Astrocyte (in vitro differentiated cells and primary cell): ENCODE results near the gene BAHCC1. TPM values are rescaled to one million over a fixed set of nuclear protein-coding genes. Genes with fewer than 3 reads are reported as not detected.
A peak's percentile ranks its signal among the peaks of the same experiment; 100 is the strongest.

Experiments
- DNase-seq: peaks from one replicate; pipeline ENCODE4 v3.0.0-alpha.2; 2010; ENCODE audit warnings: low read depth
- FAIRE-seq: peaks from 2 replicates; lab custom pipeline; 2011; peaks lifted over from hg19 to GRCh38; lab: Jason Lieb, UNC
- H2AFZ ChIP-seq: 2 replicates; pipeline ENCODE4 v1.6.0; 2012; ENCODE audit warnings: low read depth, low read length, inconsistent platforms
- H3K27ac ChIP-seq: 2 replicates; pipeline ENCODE4 v1.5.1; 2011; ENCODE audit warnings: low read depth, low read length, inconsistent platforms
- H3K27me3 ChIP-seq: 2 replicates; pipeline ENCODE4 v1.6.0; 2011; ENCODE audit warnings: low read length, inconsistent platforms; ENCODE audit not compliant: insufficient read depth
- H3K36me3 ChIP-seq: 2 replicates; pipeline ENCODE4 v1.5.1; 2011; ENCODE audit warnings: low read length, inconsistent platforms; ENCODE audit not compliant: insufficient read depth
- H3K4me1 ChIP-seq: 2 replicates; pipeline ENCODE4 v1.5.1; 2011; ENCODE audit warnings: low read length, inconsistent platforms; ENCODE audit not compliant: insufficient read depth
- H3K4me2 ChIP-seq: 2 replicates; pipeline ENCODE4 v1.6.0; 2012; ENCODE audit warnings: low read length, inconsistent platforms
- H3K4me3 ChIP-seq: 2 replicates; pipeline ENCODE4 v1.5.1; 2011; ENCODE audit warnings: low read depth, mild to moderate bottlenecking, low read length, inconsistent platforms; ENCODE audit not compliant: insufficient read depth
- H3K79me2 ChIP-seq: 2 replicates; pipeline ENCODE4 v1.6.0; 2012; ENCODE audit warnings: mild to moderate bottlenecking, low read length, inconsistent platforms; ENCODE audit not compliant: insufficient read depth
- H3K9ac ChIP-seq: 2 replicates; pipeline ENCODE4 v1.6.0; 2012; ENCODE audit warnings: mild to moderate bottlenecking, low read length, inconsistent platforms
- H3K9me3 ChIP-seq: 2 replicates; pipeline ENCODE4 v1.5.1; 2012; ENCODE audit warnings: low read depth, mild to moderate bottlenecking, low read length, inconsistent platforms; ENCODE audit not compliant: insufficient read depth
- H4K20me1 ChIP-seq: 2 replicates; pipeline ENCODE4 v1.6.0; 2012; ENCODE audit warnings: low read length, inconsistent platforms; ENCODE audit not compliant: insufficient read depth
- H3K27ac Mint-ChIP-seq: one replicate; pipeline ENCODE4 v1.8.0; 2021; ENCODE audit warnings: mild to moderate bottlenecking, mixed read lengths; ENCODE audit not compliant: unreplicated experiment
- H3K27me3 Mint-ChIP-seq: one replicate; pipeline ENCODE4 v1.8.0; 2021; ENCODE audit warnings: low read depth, mixed read lengths; ENCODE audit not compliant: unreplicated experiment
- H3K36me3 Mint-ChIP-seq: one replicate; pipeline ENCODE4 v1.8.0; 2021; ENCODE audit warnings: low read depth, mixed read lengths; ENCODE audit not compliant: unreplicated experiment
- H3K4me1 Mint-ChIP-seq: one replicate; pipeline ENCODE4 v1.8.0; 2021; ENCODE audit warnings: low read depth, mixed read lengths; ENCODE audit not compliant: unreplicated experiment
- H3K4me3 Mint-ChIP-seq: one replicate; pipeline ENCODE4 v1.8.0; 2021; ENCODE audit warnings: mild to moderate bottlenecking, moderate library complexity, mixed read lengths; ENCODE audit not compliant: unreplicated experiment
- H3K9me3 Mint-ChIP-seq: one replicate; pipeline ENCODE4 v1.8.0; 2021; ENCODE audit warnings: mild to moderate bottlenecking, mixed read lengths; ENCODE audit not compliant: unreplicated experiment
- EZH2 ChIP-seq: IDR thresholded peaks from 2 replicates; pipeline ENCODE4 v1.6.1; 2012; ENCODE audit warnings: mild to moderate bottlenecking, low read length, inconsistent platforms; ENCODE audit not compliant: insufficient read depth
- total RNA-seq: library from RNA; stranded (reverse); gene quantifications from 2 replicates; pipeline ENCODE4 v1.2.1, GENCODE V29; 2021
- TF ChIP-seq, protein P1 (sequence below): IDR thresholded peaks from 2 replicates; pipeline ENCODE4 v1.5.1; 2011; ENCODE audit warnings: low read depth, mild to moderate bottlenecking, inconsistent platforms, low read length, moderate library complexity; ENCODE audit not compliant: insufficient read depth

Gene BAHCC1
- total RNA-seq, 1 donor from 2014 or later: 18.5 TPM

- Mint-ChIP-seq H3K4me3 (peak overlapping the region; percentile 72), H3K9me3 (no peaks in the 10 kb centered on the region), H3K27me3 (no peaks in the 10 kb centered on the region), H3K4me1 (peaks cover 42% of the 10 kb centered on the region), H3K27ac (peak overlapping the region; percentile 70), H3K36me3 (no peaks in the 10 kb centered on the region)
- H3K27ac ChIP-seq: no peak overlapping the region
- no peaks in the 10 kb centered on the region for H3K36me3 ChIP-seq
- H3K27me3 ChIP-seq: no peaks in the 10 kb centered on the region
- H3K79me2 ChIP-seq: peaks cover 86% of the 10 kb centered on the region
- H3K9me3 ChIP-seq: no peaks in the 10 kb centered on the region
- FAIRE-seq: no peak
- H2AFZ ChIP-seq: no peak overlapping the region
- peaks cover 51% of the 10 kb centered on the region for H3K4me1 ChIP-seq
- H3K4me3 ChIP-seq: no peak overlapping the region
- no peak for TF ChIP-seq EZH2
- TF ChIP-seq, protein P1, sequence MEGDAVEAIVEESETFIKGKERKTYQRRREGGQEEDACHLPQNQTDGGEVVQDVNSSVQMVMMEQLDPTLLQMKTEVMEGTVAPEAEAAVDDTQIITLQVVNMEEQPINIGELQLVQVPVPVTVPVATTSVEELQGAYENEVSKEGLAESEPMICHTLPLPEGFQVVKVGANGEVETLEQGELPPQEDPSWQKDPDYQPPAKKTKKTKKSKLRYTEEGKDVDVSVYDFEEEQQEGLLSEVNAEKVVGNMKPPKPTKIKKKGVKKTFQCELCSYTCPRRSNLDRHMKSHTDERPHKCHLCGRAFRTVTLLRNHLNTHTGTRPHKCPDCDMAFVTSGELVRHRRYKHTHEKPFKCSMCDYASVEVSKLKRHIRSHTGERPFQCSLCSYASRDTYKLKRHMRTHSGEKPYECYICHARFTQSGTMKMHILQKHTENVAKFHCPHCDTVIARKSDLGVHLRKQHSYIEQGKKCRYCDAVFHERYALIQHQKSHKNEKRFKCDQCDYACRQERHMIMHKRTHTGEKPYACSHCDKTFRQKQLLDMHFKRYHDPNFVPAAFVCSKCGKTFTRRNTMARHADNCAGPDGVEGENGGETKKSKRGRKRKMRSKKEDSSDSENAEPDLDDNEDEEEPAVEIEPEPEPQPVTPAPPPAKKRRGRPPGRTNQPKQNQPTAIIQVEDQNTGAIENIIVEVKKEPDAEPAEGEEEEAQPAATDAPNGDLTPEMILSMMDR: no peak
- peak overlapping the region; percentile 44 for H3K9ac ChIP-seq
- H4K20me1 ChIP-seq: peaks cover 13% of the 10 kb centered on the region
- DNase-seq: no peak
- H3K4me2 ChIP-seq: peak overlapping the region; percentile 64
Observed at GRCh38 chr17:81402530-81402941, 7.3 kb downstream of the BAHCC1 start.

GRCh38 chr17:81402981-81403467, 7.8 kb downstream of the BAHCC1 start:
- Mint-ChIP-seq H3K27me3 (no peaks in the 10 kb centered on the region), H3K9me3 (no peaks in the 10 kb centered on the region), H3K27ac (peak overlapping the region; percentile 75), H3K4me3 (peak overlapping the region; percentile 57), H3K36me3 (no peaks in the 10 kb centered on the region), H3K4me1 (peaks cover 42% of the 10 kb centered on the region)
- no peak for FAIRE-seq
- peak overlapping the region; percentile 44 for H3K9ac ChIP-seq
- TF ChIP-seq, protein P1: no peak
- TF ChIP-seq EZH2: no peak
- peaks cover 18% of the 10 kb centered on the region for H4K20me1 ChIP-seq
- no peak overlapping the region for H3K4me3 ChIP-seq
- peaks cover 86% of the 10 kb centered on the region for H3K79me2 ChIP-seq
- H3K27me3 ChIP-seq: no peaks in the 10 kb centered on the region
- H3K4me2 ChIP-seq: peak overlapping the region; percentile 64
- H3K9me3 ChIP-seq: no peaks in the 10 kb centered on the region
- H2AFZ ChIP-seq: no peak overlapping the region
- H3K4me1 ChIP-seq: peaks cover 46% of the 10 kb centered on the region
- no peaks in the 10 kb centered on the region for H3K36me3 ChIP-seq
- DNase-seq: no peak
- H3K27ac ChIP-seq: no peak overlapping the region
